GM21360 (cell line): ENCODE results near the gene CTTNBP2NL.
"Not testable (repeated sequence)": the region's sequence is repeated elsewhere in the genome, so short reads cannot be mapped to it uniquely, and the experiment has no call there.

Experiments used
- ATAC-seq: cut with Tn5 transposase; IDR thresholded peaks from one replicate; pipeline ENCODE4 v1.9.1; 2021; ENCODE audit warnings: mild to moderate bottlenecking, moderate library complexity; ENCODE audit not compliant: unreplicated experiment

Gene CTTNBP2NL

DNA sequence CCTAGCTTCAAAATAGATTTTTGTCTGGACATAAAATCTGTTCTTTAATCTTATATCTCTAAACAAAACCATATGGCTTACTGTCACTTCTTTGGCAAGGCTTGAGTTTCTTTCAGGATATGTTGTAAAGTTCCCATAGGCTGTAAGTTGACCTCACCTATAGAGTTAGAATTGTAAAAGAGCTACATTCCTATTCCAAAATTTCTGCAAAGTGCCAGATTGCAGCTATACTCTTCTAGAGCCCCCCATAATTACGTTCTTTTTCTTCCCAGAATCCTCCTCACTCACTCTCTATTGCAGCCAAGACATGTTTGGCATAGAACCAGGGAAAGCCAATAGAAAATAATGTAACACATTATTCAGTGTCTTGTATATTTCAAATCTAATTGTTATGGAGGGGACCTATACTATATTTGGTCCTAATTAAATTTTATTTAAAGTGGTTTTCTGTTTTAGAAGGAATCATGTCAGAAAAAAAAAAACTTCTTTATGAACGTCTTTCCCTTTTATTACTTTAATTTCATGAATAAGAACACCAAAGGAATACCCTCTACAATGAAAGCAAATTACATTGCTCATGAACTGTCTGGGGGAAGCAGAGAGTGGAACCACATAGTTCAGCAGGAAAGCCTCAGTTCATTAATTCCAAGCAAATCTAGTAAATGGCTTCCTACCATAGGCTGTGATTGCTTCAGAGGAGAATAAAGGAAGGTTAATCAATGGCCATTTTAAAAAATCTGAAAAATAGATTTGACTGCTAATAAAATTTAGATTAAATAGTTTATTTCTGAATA is 22.3 kb downstream of the CTTNBP2NL start:
- ATAC-seq, result no peak

DNA sequence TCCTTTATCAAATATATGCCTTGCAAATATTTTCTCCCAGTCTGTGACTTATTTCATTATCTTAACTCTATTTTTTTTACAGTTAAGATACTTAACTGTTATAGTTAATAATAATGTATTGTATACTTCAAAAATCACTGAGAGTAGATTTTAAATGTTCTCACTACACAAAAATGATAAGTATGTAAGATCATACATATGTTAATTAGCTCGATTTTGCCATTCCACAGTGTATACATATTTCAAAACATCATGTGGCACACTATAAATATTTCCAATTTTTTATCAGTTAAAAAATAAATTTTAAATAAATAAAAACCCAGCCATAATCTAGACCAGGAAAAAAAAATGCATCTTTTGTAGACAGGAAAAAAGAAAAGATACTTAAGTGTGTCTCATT is 27.2 kb downstream of the CTTNBP2NL start:
- ATAC-seq, result no peak

DNA sequence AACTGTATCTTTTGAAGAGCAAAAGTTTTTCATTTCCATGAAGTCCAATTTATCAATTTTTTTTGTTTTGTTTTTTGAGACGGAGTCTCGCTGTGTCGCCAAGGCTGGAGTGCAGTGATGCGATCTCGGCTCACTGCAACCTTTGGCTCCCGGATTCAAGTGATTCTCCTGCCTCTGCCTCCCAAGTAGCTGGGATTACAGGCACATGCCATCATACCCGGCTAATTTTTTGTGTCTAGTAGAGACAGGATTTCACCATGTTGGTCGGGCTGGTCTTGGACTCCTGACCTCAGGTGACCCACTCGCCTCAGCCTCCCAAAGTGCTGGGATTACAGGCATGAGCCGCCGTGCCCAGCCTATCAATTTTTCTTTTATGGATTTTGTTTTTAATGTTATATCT is 27.7 kb downstream of the CTTNBP2NL start:
- ATAC-seq, result not testable (repeated sequence)

DNA sequence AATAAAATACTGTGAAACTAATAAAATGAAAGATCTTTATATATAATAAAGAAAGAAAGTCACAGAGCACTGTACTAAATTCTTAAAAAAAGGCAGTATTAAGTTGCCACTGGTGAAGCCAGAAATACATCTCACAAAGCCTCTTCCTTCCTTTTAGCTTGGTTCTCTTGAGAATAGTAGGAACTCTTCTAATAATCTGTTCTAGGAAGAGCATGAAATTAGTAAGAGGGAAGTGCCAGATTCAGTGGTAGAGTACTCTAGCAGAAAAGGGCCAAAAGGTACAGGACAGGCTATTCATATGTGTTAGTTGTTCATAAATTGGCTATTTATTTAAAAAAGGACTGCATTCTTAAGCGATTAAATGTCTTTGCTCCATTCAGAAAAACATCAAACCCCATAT is 33.7 kb downstream of the CTTNBP2NL start:
- ATAC-seq, result no peak

DNA sequence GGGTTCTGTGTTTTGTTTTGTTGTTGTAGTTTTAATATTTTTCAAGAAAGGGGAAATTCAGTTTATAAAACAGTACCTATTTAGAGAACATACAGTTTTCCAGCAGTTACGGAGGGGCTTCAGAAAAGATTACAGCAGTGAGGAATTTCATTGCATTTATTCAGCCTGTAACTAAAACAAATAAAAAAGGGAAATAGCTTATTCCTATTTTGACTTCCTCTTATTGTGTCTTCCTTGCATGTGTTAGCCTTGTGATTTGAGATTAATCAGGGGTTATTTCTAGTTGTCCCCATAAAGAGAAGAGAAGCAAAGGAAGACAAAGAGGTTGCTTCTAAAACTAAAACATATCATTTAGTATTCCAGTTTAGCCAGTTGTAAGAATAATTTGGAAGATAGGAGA is 35.0 kb downstream of the CTTNBP2NL start:
- ATAC-seq, result no peak

DNA sequence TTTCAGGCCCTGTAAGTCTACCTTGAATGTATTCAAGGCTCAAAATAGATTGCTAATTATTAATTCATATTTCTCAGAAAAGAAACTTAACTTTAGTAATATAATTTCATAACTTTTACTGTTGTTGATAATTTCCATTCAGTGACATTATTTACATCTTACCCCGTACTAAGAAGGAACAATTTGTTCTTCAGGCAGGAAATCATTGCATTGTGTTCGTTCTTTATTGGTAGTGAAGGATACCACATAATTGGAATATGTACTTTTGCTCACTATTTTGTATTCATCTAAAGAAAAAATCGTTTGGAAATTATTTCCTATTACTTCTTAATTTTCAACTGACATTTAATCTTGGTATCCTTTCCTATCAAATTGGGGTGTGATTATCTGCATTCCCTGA is 39.4 kb downstream of the CTTNBP2NL start:
- no peak for ATAC-seq

DNA sequence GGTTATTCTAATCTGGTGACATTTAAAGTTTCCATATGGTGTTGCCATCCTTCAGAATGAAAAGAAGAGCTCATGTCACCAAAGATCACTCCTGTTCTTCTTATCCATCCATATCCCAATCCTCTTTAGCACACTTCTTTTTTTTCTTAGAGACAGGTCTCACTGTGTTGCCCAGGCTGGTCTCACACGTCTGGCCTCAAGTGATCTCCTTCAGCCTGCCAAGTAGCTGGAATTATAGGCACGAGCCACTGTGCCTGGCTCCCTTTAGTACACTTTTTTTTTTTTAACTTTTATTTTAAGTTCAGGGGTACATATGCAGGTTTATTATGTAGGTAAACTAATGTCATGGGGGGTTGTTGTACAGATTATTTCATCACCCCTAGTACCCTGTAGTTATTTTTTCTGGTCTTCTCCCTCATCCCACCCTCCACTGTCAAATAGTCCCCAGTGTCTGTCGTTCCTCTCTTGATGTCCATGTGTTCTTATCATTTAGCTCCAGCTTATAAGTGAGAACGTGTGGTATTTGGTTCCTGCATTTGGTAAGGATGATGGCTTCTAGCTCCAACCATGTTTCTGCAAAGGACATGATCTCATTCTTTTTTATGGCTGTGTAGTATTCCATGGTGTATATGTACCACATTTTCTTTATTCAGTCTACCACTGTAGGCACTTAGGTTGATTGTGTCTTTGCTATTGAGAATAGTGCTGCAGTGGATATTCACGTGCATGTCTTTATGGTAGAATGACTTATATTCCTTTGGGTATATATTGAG is 40.6 kb downstream of the CTTNBP2NL start:
- no peak for ATAC-seq

DNA sequence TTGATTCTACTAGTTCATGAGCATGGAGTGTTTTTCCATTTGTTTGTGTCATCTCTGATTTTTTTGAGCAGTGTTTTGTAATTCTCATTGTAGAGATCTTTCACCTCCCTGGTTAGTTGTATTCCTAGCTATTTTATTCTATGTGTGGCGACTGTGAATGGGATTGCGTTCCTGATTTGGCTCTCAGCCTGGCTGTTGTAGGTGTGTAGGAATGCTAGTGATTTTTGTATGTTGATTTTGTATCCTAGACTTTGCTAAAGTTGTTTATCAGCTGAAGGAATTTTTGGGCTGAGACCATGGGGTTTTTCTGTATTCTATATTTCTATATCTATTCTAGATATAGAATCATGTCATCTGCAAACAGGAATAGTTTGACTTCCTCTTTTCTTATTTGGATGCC is 42.1 kb downstream of the CTTNBP2NL start:
- ATAC-seq, result not testable (repeated sequence)

DNA sequence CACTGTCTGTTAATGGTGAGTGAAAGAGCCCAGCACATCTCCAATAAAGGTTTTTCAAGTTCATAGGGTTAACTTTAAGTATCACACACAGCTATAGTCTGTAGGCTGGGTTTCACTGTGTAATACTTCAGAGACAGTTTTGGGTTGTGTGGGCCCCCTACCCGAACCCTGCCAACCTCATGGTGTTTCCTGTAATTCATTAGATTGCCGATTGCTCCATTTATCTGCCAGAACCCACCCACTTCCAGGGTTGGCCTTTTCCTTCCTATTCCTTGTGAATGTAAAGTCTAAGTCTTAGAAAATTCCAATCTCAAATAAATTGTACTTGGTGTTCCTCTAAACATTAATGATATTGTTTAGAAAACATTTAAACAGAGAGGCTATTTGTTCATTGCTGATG is 43.6 kb downstream of the CTTNBP2NL start:
- no peak for ATAC-seq

DNA sequence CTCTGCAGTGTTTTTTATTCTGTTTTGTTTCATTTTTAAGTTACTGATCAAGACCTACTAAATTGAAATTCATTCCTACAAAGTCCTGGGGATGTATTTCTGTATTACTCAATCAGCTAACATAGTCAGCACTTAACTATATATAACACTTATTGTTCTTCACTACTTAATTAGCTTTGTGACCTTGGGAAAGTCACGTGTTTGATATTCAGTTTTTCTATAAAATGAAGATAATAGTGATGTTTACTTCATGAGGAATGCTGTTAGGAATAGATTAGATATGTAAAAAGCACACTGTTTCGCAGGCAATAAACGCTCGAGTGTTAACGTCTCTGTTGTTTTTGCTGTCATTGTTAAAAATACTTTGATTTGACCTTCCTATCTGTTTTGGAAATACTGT is 44.6 kb downstream of the CTTNBP2NL start:
- ATAC-seq, result no peak

DNA sequence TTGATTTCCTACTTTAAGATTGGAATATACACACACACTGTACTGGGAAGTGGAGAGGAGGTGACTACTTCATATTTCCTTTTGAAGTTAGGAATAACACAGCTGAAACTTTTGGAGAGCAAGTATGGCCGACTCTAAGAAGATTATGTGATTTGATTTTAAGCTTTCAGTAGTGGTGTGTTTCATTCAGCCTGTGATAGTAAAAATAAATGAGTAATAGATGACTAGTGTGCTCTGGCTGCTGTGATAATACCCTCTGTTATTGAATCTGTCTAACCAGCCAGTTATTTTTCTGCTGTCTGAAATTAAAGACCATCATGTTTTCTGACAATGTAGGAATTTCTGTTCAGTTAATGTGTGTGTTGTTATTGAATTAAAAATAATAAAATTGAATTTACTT is 48.3 kb downstream of the CTTNBP2NL start:
- ATAC-seq, result no peak

DNA sequence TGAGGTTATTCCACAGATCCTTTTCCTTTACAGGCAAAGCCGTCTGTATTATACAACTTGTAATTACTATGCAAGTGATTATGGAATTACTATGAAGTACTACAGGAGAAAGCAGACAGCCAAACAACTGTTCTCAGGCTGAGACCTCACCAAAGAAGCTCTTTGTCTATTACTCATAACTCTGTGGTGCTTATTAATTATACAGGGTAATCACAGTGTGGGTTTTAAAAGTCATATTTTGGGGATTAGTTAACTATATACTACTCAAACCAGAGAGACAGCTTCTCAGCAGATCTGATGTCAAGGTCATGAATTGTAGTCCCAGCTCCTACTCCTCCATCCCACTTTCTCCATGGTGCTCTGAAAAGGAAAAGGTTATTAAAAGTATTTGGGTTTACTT is 49.6 kb downstream of the CTTNBP2NL start:
- ATAC-seq, result no peak

DNA sequence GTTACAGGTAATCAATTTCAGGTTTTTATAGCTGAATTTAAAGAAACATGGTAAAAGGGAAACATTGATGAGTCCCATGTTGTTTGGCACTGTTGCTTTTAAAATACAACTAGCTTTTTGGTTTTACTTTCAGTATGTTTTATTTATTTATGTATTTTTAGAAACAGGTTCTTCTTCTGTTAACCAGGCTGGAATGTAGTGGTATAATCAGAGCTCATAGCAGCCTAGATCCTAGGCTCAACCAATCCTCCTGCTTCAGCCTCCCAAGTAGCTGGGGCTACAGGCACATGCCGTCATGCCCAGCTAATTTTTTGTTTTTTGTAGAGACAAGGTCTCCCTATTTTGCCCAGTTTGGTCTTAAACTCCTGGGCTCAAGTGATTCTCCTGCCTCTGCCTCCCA is 50.4 kb downstream of the CTTNBP2NL start:
- ATAC-seq, result no peak

DNA sequence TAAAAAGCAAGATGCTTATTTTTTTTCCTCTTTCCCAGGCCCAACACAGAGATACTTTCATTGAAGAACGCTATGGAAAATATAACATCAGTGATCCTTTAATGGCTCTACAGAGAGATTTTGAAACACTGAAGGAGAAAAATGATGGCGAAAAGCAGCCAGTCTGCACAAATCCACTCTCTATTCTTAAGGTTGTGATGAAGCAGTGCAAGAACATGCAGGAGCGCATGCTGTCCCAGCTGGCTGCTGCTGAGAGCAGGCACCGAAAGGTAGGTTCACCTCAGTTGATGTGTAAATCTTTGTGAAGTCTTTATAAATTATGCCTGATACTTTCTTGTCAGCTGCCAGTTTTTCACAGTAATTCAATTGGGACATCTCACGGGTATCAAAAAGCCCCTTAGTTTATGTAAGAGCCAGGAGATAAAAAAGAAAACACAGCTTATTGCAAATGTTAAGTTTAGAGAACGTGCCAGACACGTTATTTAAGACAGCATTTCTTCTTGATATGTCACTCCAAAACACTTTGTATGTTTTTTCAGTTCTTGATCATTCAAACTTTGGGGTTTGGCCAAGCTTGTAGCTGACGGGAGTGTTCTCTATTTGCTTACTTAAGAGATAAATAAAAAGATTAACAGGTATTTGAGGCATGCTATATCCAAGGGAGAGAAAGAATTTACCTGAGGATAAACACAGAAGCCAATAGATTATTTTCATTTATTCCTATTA is 53.1 kb downstream of the CTTNBP2NL start:
- no peak for ATAC-seq

DNA sequence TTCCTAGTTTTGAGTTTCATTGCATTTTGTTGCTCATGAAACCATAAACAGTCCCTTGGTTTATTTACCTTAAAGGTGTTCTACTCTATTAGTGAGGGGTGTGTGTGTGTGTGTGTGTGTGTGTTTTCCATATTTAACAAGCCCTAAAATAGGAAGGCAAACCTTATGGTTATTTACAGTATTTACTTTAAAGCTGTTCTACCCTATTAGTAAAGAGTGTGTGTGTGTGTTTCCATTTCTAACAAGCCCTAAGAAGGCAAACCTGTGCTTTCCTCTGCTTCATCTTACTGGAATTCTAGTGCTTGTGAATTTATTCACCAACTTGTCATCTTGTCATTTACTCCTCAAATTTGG is 53.6 kb downstream of the CTTNBP2NL start:
- ATAC-seq, result no peak

DNA sequence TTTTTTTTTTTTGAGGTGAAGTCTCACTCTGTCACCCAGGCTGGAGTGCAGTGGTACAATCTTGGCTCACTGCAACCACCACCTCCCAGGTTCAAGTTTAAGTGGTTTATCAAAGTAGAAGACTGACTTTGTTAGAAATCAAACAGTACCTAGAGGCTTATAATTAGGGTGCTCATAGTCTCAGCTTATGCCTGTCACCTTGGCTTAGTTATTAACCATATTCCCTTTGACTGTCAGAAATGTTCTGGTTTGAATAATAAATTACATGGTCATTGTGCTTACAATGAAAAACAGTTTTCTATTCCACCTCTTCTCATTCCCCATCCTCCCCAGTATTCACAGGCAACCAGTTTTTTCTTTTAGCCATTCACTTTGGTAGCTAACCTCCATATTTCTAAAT is 54.8 kb downstream of the CTTNBP2NL start:
- no peak for ATAC-seq

DNA sequence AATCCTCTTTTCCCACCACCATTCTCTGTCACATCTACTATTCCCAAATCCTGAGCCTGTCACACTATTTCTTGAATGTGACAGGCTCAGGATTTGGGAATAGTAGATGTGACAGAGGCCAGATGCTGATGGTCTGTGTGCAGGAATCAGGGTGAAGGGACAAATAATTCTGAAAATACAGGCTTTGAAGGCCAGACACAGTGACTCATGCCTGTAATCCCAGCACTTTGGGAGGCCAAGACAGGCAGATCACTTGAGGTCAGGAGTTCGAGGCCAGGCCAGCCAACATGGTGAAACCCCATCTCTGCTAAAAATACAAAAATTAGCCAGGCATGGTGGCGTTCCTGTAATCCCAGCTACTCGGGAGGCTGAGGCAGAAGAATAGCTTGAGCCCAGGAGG is 55.3 kb downstream of the CTTNBP2NL start:
- ATAC-seq, result not testable (repeated sequence)

DNA sequence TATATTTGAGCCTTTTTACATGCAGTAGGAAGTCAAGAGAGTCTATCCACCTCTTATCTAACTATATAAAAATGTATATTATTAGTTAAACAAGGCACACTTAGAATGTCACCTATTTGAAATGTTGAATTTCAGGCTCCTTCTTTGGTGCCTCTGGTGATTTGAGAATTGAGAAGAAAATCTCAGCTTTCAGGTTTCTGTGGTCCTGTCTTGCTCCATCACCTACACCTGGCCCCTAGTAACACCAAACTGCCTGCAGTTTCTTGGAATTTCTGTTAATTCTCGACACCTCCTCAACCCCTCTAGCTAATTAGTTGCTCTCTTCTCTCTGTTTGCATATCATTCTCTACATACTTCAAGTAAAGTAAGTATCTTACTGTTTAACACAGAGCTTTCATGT is 57.9 kb downstream of the CTTNBP2NL start:
- ATAC-seq, result no peak

DNA sequence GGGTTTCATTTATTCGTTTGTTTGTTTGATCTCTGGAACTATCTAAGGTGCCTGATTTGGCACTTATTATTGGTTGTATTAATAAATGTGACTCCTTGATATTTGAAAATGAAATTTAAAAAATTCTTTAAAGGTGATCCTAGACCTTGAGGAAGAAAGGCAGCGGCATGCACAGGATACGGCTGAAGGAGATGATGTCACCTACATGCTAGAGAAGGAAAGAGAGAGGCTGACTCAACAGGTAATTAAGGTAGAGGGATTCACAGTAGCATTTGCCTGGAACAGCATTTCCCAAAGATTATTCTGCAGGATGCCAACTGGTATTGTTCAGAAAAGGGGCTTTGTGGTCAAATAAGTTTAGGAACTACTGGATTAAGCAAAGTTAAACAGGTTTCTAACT is 58.3 kb downstream of the CTTNBP2NL start:
- no peak for ATAC-seq

DNA sequence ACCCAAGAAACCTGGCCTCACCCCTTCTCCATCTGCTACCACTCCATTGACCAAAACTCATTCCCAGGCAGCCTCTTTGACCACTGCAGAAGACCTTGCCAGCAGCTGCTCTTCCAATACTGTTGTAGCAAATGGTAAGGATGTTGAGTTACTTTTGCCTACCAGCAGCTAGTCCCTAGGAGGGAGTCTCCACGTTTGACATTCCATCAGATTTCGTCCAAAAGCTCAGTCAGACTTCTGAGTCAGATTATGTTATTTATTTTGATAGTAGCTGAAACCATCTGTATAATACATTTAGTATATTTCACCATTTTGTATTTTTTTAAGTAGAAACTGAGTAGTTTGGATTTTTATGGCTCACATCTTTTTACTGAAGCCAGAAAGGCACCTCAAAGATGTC is 61.2 kb downstream of the CTTNBP2NL start:
- ATAC-seq, result no peak

DNA sequence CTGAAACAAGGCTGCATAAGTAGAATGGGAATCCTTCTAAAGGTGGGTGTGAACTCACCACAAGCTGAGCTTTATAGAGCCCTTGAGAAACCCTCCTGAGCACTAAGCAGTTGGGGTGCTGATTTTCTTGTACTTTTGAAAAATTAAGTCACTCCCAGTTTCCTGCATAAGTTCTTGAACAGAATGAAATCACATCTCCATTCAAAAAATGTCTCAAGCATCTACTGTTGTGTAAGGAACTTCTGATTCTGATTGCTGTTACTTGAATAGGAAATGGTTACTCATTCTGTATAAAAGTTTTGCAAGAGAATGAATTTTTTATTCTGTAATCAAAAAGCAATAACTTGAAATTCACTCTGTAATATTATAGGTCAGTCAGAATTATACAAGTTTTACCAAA is 61.9 kb downstream of the CTTNBP2NL start:
- no peak for ATAC-seq

DNA sequence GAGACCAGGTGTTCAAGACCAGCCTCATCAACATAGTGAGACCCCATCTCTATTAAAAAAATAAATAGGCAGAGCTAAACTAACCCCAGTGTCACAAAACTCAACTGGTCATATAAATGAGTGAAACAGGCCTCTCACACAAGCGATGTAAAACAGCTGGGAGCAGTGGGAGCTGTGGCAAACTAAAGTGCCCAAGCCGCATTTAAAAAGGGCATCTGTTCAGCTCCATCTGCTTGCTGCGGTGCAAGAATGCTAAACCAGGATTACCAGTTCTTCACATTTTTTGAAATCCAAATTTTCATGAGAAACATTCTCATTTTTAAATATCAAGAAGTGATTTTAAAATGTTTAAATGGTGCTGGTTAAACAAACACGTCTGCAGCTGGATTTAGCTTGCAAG is 62.7 kb downstream of the CTTNBP2NL start:
- no peak for ATAC-seq
